ENCODE measurements around the gene OSER1. TPM values are rescaled to one million over a fixed set of nuclear protein-coding genes. Genes with fewer than 3 reads are reported as not detected.

The OSER1 gene
- 44.4 and 51.8 TPM in 2 replicates for total RNA-seq (ENCODE audit: low replicate concordance)

- TF ChIP-seq EZH2 (IDR thresholded peaks at IDR 0.05) (no peak), EZH2phosphoT487 (IDR thresholded peaks at IDR 0.05) (no peak), CTCF (IDR thresholded peaks at IDR 0.05) (no peak)
- no peaks in the 10 kb centered on the region for H3K36me3 ChIP-seq
- H3F3A ChIP-seq (ENCODE audit: low read depth), result peaks cover 19% of the 10 kb centered on the region
- H3K27me3 ChIP-seq, result no peaks in the 10 kb centered on the region
- H3K79me2 ChIP-seq (ENCODE audit: low read depth), result peaks cover 61% of the 10 kb centered on the region
- peaks cover 12% of the 10 kb centered on the region for H3K4me1 ChIP-seq
- peak within 1 kb of the TSS; percentile 94 for H3K9ac ChIP-seq
- H2AFZ ChIP-seq (replicated peaks), result peak within 1 kb of the TSS; percentile 40
- peak within 1 kb of the TSS; percentile 80 for H3K4me3 ChIP-seq
- Mint-ChIP-seq H3K4me3 (peak within 1 kb of the TSS; percentile 99), H3K27me3 (ENCODE audit: insufficient read depth, low read depth) (peaks cover 5% of the 10 kb centered on the region), H3K4me1 (peaks cover 49% of the 10 kb centered on the region), H3K9me3 (no peaks in the 10 kb centered on the region), H3K36me3 (no peaks in the 10 kb centered on the region), H3K27ac (peak within 1 kb of the TSS; percentile 99)
- H4K20me1 ChIP-seq (ENCODE audit: low read depth), result peaks cover 46% of the 10 kb centered on the region
- H3K9me3 ChIP-seq (ENCODE audit: low read depth), result no peaks in the 10 kb centered on the region
- peak within 1 kb of the TSS; percentile 95 for H3K4me2 ChIP-seq
- H3K27ac ChIP-seq, result peak within 1 kb of the TSS; percentile 98
- peak; percentile 98 for DNase-seq (ENCODE audit: low spot score)
Observed at GRCh38 chr20:44210406-44211176, at the start of gene OSER1. TSS of gene OSER1 (minus strand) at chr20:44210771. CDS start at chr20:44206957, 3,814 bp downstream.

- Histone ChIP-seq H3F3A (ENCODE audit: low read depth) (no peaks in the 10 kb centered on the region), H4K20me1 (ENCODE audit: low read depth) (no peaks in the 10 kb centered on the region), H2AFZ (replicated peaks) (no peak overlapping the region), H3K9ac (no peak overlapping the region), H3K27me3 (no peaks in the 10 kb centered on the region), H3K27ac (no peak overlapping the region), H3K4me2 (no peak overlapping the region), H3K36me3 (no peaks in the 10 kb centered on the region), H3K9me3 (ENCODE audit: low read depth) (no peaks in the 10 kb centered on the region), H3K4me3 (no peak overlapping the region), H3K4me1 (no peaks in the 10 kb centered on the region), H3K79me2 (ENCODE audit: low read depth) (no peaks in the 10 kb centered on the region)
- H3K27me3 Mint-ChIP-seq (ENCODE audit: insufficient read depth, low read depth), result peaks cover 3% of the 10 kb centered on the region
- no peak for DNase-seq (ENCODE audit: low spot score)
- no peak overlapping the region for H3K27ac Mint-ChIP-seq
- no peaks in the 10 kb centered on the region for H3K4me1 Mint-ChIP-seq
- no peak for TF ChIP-seq CTCF (IDR thresholded peaks at IDR 0.05)
- no peak for TF ChIP-seq EZH2phosphoT487 (IDR thresholded peaks at IDR 0.05)
- TF ChIP-seq EZH2 (IDR thresholded peaks at IDR 0.05), result no peak
- no peaks in the 10 kb centered on the region for H3K9me3 Mint-ChIP-seq
- no peaks in the 10 kb centered on the region for H3K36me3 Mint-ChIP-seq
- H3K4me3 Mint-ChIP-seq, result no peak overlapping the region
Observed at GRCh38 chr20:44258226-44258890, 47.8 kb upstream of the OSER1 start.

GRCh38 chr20:44256961-44257360 lies 46.4 kb upstream of the OSER1 start:
- no peak for DNase-seq (ENCODE audit: low spot score)
- no peak overlapping the region for H3K27ac ChIP-seq
- H3K27me3 ChIP-seq, result no peaks in the 10 kb centered on the region
- Mint-ChIP-seq H3K27me3 (ENCODE audit: insufficient read depth, low read depth) (peaks cover 2% of the 10 kb centered on the region), H3K4me3 (no peak overlapping the region), H3K36me3 (no peaks in the 10 kb centered on the region), H3K4me1 (no peaks in the 10 kb centered on the region), H3K27ac (no peak overlapping the region), H3K9me3 (no peaks in the 10 kb centered on the region)
- no peak overlapping the region for H3K4me2 ChIP-seq
- no peaks in the 10 kb centered on the region for H3K79me2 ChIP-seq (ENCODE audit: low read depth)
- no peaks in the 10 kb centered on the region for H3K36me3 ChIP-seq
- no peaks in the 10 kb centered on the region for H3K4me1 ChIP-seq
- H4K20me1 ChIP-seq (ENCODE audit: low read depth), result no peaks in the 10 kb centered on the region
- TF ChIP-seq CTCF (IDR thresholded peaks at IDR 0.05) (no peak), EZH2phosphoT487 (IDR thresholded peaks at IDR 0.05) (no peak), EZH2 (IDR thresholded peaks at IDR 0.05) (no peak)
- no peak overlapping the region for H3K4me3 ChIP-seq
- no peaks in the 10 kb centered on the region for H3K9me3 ChIP-seq (ENCODE audit: low read depth)
- no peak overlapping the region for H3K9ac ChIP-seq
- no peaks in the 10 kb centered on the region for H3F3A ChIP-seq (ENCODE audit: low read depth)
- H2AFZ ChIP-seq (replicated peaks), result no peak overlapping the region

Data from neural progenitor cell (in vitro differentiated cells).